K562 (cell line): ENCODE data around the gene LILRB3. TPM values are rescaled to one million over a fixed set of nuclear protein-coding genes. Genes with fewer than 3 reads are reported as not detected.

ENCODE experiments used
- BCOR ChIP-seq: fragments of 450-650 bp; IDR thresholded peaks from 2 replicates; pipeline ENCODE4 v1.6.1; 2016
- CSDE1 ChIP-seq, 2 experiments: fragments of 450-650 bp; IDR thresholded peaks; 2 replicates each; pipeline ENCODE4 v1.6.1; 2016; ENCODE audit warnings: mild to moderate bottlenecking in 1 of 2
- FOXA1 ChIP-seq: fragments of 450-650 bp; IDR thresholded peaks from 2 replicates; pipeline ENCODE4 v1.6.1; 2016; ENCODE audit warnings: mild to moderate bottlenecking, borderline replicate concordance
- GABPB1 ChIP-seq: sonication (generic); formaldehyde crosslinking; IDR thresholded peaks from 2 replicates; pipeline ENCODE4 v1.8.0; 2022; ENCODE audit warnings: mild to moderate bottlenecking, missing genetic modification reagents
- GATA2 ChIP-seq: sonication (generic); formaldehyde crosslinking; IDR thresholded peaks from 2 replicates; pipeline ENCODE4 v1.4.0; 2020; ENCODE audit warnings: mild to moderate bottlenecking, missing genetic modification reagents
- L3MBTL2 ChIP-seq: fragments of 450-650 bp; IDR thresholded peaks from 2 replicates; pipeline ENCODE4 v1.6.1; 2016; ENCODE audit warnings: mild to moderate bottlenecking, moderate library complexity
- MCM2 ChIP-seq: fragments of 450-650 bp; IDR thresholded peaks from 2 replicates; pipeline ENCODE4 v1.6.1; 2017; ENCODE audit warnings: low read depth, mild to moderate bottlenecking
- MTA3 ChIP-seq: fragments of 450-650 bp; formaldehyde crosslinking; IDR thresholded peaks from 2 replicates; pipeline ENCODE4 v1.6.1; 2017; ENCODE audit warnings: mild to moderate bottlenecking, borderline replicate concordance
- NCOA2 ChIP-seq, 2 experiments: fragments of 450-650 bp; IDR thresholded peaks; 2 replicates each; pipeline ENCODE4 v1.6.1; 2018; ENCODE audit warnings: mild to moderate bottlenecking in 2 of 2, moderate library complexity in 1 of 2; ENCODE audit not compliant: partially characterized antibody in 2 of 2
- PATZ1 ChIP-seq: fragments of 250-450 bp; sonication (Bioruptor Pico); IDR thresholded peaks from 2 replicates; pipeline ENCODE4 v1.5.0; 2020; ENCODE audit warnings: mild to moderate bottlenecking, borderline replicate concordance
- POU5F1 ChIP-seq: fragments of 150-350 bp; IDR thresholded peaks from 2 replicates; pipeline ENCODE4 v1.6.1; 2014; ENCODE audit warnings: borderline replicate concordance, low read length, low read depth, mild to moderate bottlenecking; ENCODE audit not compliant: partially characterized antibody
- RAD21 ChIP-seq, 2 experiments: fragments of 250-450 bp in 1 of 2; fragments of 450-650 bp in 1 of 2; sonication (Bioruptor Pico) in 1 of 2; formaldehyde crosslinking in 1 of 2; IDR thresholded peaks in 1 of 2; conservative IDR thresholded peaks in 1 of 2; 2 replicates each; pipeline versions ENCODE4 v1.4.0 to v1.8.0; 2020 to 2022; ENCODE audit warnings: mild to moderate bottlenecking in 2 of 2, moderate library complexity in 1 of 2
- RBM39 ChIP-seq: fragments of 200-400 bp; formaldehyde crosslinking; optimal IDR thresholded peaks from 2 replicates; pipeline ENCODE3; 2018; ENCODE audit warnings: low read depth, low read length
- RCOR1 ChIP-seq, 2 experiments: IDR thresholded peaks; 2 replicates each; pipeline ENCODE4 v1.6.1; 2012; ENCODE audit warnings: low read depth in 2 of 2, low read length in 2 of 2, borderline replicate concordance in 1 of 2, improper control_type of control experiment in 1 of 2
- SMC3 ChIP-seq: conservative IDR thresholded peaks from 2 replicates; pipeline ENCODE4 v1.6.1; 2011; ENCODE audit warnings: low read depth, low read length, improper control_type of control experiment; ENCODE audit not compliant: insufficient read depth
- SNAPC5 ChIP-seq: fragments of 250-450 bp; sonication (Bioruptor Pico); IDR thresholded peaks from 2 replicates; pipeline ENCODE4 v1.8.0; 2021; ENCODE audit warnings: moderate library complexity, mild to moderate bottlenecking, inconsistent platforms
- SPI1 ChIP-seq: IDR thresholded peaks from 2 replicates; pipeline ENCODE4 v1.6.1; 2011; ENCODE audit warnings: low read depth, low read length, control low read depth, borderline replicate concordance
- TEAD1 ChIP-seq, 2 experiments: fragments of 450-650 bp in 1 of 2; sonication (generic) in 1 of 2; formaldehyde crosslinking; IDR thresholded peaks; 2 replicates each; pipeline versions ENCODE4 v1.4.0 to v1.8.0; 2020 to 2022; ENCODE audit warnings: mild to moderate bottlenecking in 2 of 2, missing genetic modification reagents in 1 of 2
- ZNF12 ChIP-seq: sonication (generic); formaldehyde crosslinking; IDR thresholded peaks from 2 replicates; pipeline ENCODE4 v1.4.0; 2020; ENCODE audit warnings: mild to moderate bottlenecking, missing genetic modification reagents
- ZNF696 ChIP-seq: fragments of 250-450 bp; sonication (Bioruptor Pico); conservative IDR thresholded peaks from 2 replicates; pipeline ENCODE4 v1.4.0; 2020; ENCODE audit warnings: mild to moderate bottlenecking, moderate library complexity
- ZNF764 ChIP-seq: fragments of 250-450 bp; sonication (Bioruptor Pico); IDR thresholded peaks from 2 replicates; pipeline ENCODE4 v1.4.0; 2020; ENCODE audit warnings: low read depth, mild to moderate bottlenecking, moderate library complexity
- polyA plus RNA-seq, 8 experiments: library from polyadenylated mRNA; depleted of rRNA in 4 of 8; stranded (reverse) in 5 of 8; unstranded in 3 of 8; fragments of >200 nt; fragmentation: Nextera tagmentation in 2 of 8; fragmentation: Illumina TruSeq in 1 of 8; extraction: Ambion mirVana in 2 of 8; extraction: Trizol in 1 of 8; gene quantifications; 2 replicates each; pipeline versions ENCODE4 v1.2.1 to v1.2.3, GENCODE V29; 2011 to 2014; ENCODE audit warnings: inconsistent platforms in 1 of 8, missing spikeins in 1 of 8
- total RNA-seq, 7 experiments: library from RNA; depleted of rRNA in 6 of 7; stranded (reverse); fragments of >200 nt in 6 of 7; fragmentation: Illumina TruSeq in 2 of 7; extraction: Trizol in 2 of 7; gene quantifications; 2 replicates each; pipeline versions ENCODE4 v1.2.1 to v1.2.3, GENCODE V29; 2011 to 2021; ENCODE audit warnings: low replicate concordance in 1 of 7

Gene LILRB3
- total and polyA plus RNA-seq, 9 of the 15 experiments (the other 6 are each of a cell fraction or from before 2014, with no cell fraction given) = 0.01 to 0.09 TPM; not detected in 7

GRCh38 chr19:54168174-54168917, 54.5 kb downstream of the LILRB3 start (continued):
- TF ChIP-seq SPI1 = peak; percentile 29; the same call in 1 of the 2 replicates
- 0 out of 2 replicates have a peak, but pooled peaks have one; percentile 33 for TF ChIP-seq MTA3
- TF ChIP-seq SMC3 = peak; percentile 73
- peak in 1 of 2 experiments; percentile 22; a peak in 1 of 4 replicates for TF ChIP-seq RCOR1 (IDR thresholded peaks at IDR 0.05; ENCODE audit: borderline replicate concordance in 1 of 2, low read depth in 2 of 2, low read length in 2 of 2)
- TF ChIP-seq ZNF764 (CRISPR knock-in tag) = no peak
- TF ChIP-seq POU5F1 = no peak
- no peak for TF ChIP-seq MCM2
- no peak for TF ChIP-seq BCOR
- peak; percentile 56 to 83 for TF ChIP-seq RAD21 (CRISPR knock-in tag; conservative IDR thresholded peaks at IDR 0.05 in 1 of 2, IDR thresholded peaks at IDR 0.05 in 1 of 2)
- TF ChIP-seq NCOA2 (IDR thresholded peaks at IDR 0.05; ENCODE audit: partially characterized antibody in 2 of 2) = no peak
- TF ChIP-seq L3MBTL2 = peak; percentile 39; the same call in 1 of the 2 replicates
- TF ChIP-seq CSDE1 (IDR thresholded peaks at IDR 0.05) = no peak
- TF ChIP-seq GABPB1 (CRISPR knock-in tag) = peak; percentile 31; the same call in 1 of the 2 replicates
- TF ChIP-seq FOXA1 = no peak
- TF ChIP-seq ZNF696 (CRISPR knock-in tag) = no peak
- TF ChIP-seq SNAPC5 (CRISPR knock-in tag) = no peak
- TF ChIP-seq TEAD1 (CRISPR knock-in tag; IDR thresholded peaks at IDR 0.05) = peak in 1 of 2 experiments; percentile 18; a peak in 1 of 4 replicates
- no peak for TF ChIP-seq GATA2 (CRISPR knock-in tag)
- peak; percentile 93 for TF ChIP-seq RBM39
- no peak for TF ChIP-seq PATZ1 (CRISPR knock-in tag)
- TF ChIP-seq ZNF12 (CRISPR knock-in tag) = peak; percentile 81
